Ovary (tissue), 9 donors: ENCODE results near the gene RMND5A. TPM values are rescaled to one million over a fixed set of nuclear protein-coding genes. Genes with fewer than 3 reads are reported as not detected.

Experiments used
- DNase-seq, 5 donors: peaks; one replicate each; pipeline ENCODE4 v3.0.0-alpha.2; 2019 to 2020
- H3K27ac ChIP-seq, 2 donors: fragments of 200-600 bp; one replicate each; pipeline versions ENCODE4 v1.5.1 to v1.8.0; 2019 to 2022
- H3K27me3 ChIP-seq: fragments of 200-600 bp; one replicate; pipeline ENCODE4 v1.8.0; 2022
- H3K36me3 ChIP-seq: fragments of 200-600 bp; sonication (generic); one replicate; pipeline ENCODE4 v1.5.1; 2019
- H3K4me1 ChIP-seq: one replicate; pipeline ENCODE4 v1.8.1; 2013; ENCODE audit warnings: mild to moderate bottlenecking, moderate library complexity; ENCODE audit not compliant: insufficient read depth
- H3K4me3 ChIP-seq: fragments of 200-600 bp; sonication (generic); one replicate; pipeline ENCODE4 v1.5.1; 2017
- H3K9me3 ChIP-seq, 2 donors: fragments of 200-600 bp in 1 of 2; sonication (generic) in 1 of 2; one replicate each; pipeline versions ENCODE4 v1.5.1 to v1.8.1; 2013 to 2019; ENCODE audit warnings: mild to moderate bottlenecking in 1 of 2, moderate library complexity in 1 of 2
- EP300 ChIP-seq: sonication (generic); formaldehyde crosslinking; IDR thresholded peaks from one replicate; pipeline ENCODE4 v1.6.1; 2017; ENCODE audit warnings: antibody characterized with exemption
- POLR2A ChIP-seq: fragments of 450-650 bp; IDR thresholded peaks from one replicate; pipeline ENCODE4 v1.6.1; 2017; ENCODE audit warnings: antibody characterized with exemption, mild to moderate bottlenecking, moderate library complexity
- WGBS, 3 donors: extraction: QIAGEN DNeasy Blood & Tissue Kit in 1 of 3; methylation state at CpG; one replicate each; pipeline versions ENCODE4 v1.1.5 to v1.1.7; 2013 to 2017; 5-methylcytosine and 5-hydroxymethylcytosine counted together
- intact Hi-C, 4 donors: fragments of 100-400 bp; cut with DNase I; formaldehyde crosslinking; loops; one replicate each; pipeline versions ENCODE4 v1.11.0 to v1.15.1; 2022 to 2023
- polyA plus RNA-seq, 2 donors: library from polyadenylated mRNA; stranded (reverse); fragments of 200-250 nt in 1 of 2; fragments of 350-450 nt in 1 of 2; fragmentation: Illumina TruSeq in 1 of 2; extraction: RNeasy Lipid Tissue Mini Kit (QIAGEN cat#74804) in 1 of 2; gene quantifications; one replicate each; pipeline ENCODE4 v1.2.3, GENCODE V29; 2013 to 2014
- total RNA-seq, 7 donors: library from RNA; depleted of rRNA in 2 of 7; stranded (reverse); fragments of >200 nt in 2 of 7; fragmentation: NEBNext Ultra II Directional in 3 of 7; extraction: Animal tissue kit (Norgen Biotek cat#: 25700) in 3 of 7; gene quantifications; one replicate each; pipeline versions ENCODE4 v1.1.0 to v1.2.4, GENCODE V29; 2016 to 2023
- TF ChIP-seq, protein P1 (sequence below), 3 donors: fragments of 450-650 bp in 2 of 3; fragments of 200-600 bp in 1 of 3; IDR thresholded peaks; one replicate each; pipeline versions ENCODE4 v1.5.1 to v1.8.0; 2016 to 2022; ENCODE audit warnings: antibody characterized with exemption in 3 of 3, mild to moderate bottlenecking in 1 of 3
- donor health status: DM: no; HTN: no; CAD: no; lungs with moderate emphysema.
- donor health status: DM: no; HTN: no; CAD: no.
- donor health status: Bipolar disorder and iron deficiency.
- donor health status: DM: yes; HTN: yes; CAD: no.
- donor health status: DM: no; HTN: no; CAD: no.
- donor health status: DM: yes; HTN: yes; CAD: no.

The RMND5A gene
- total and polyA plus RNA-seq, 9 donors, result 11.2 to 31.1 (median 26.4) TPM

GRCh38 chr2:86800856-86801567 is 80.9 kb downstream of the RMND5A start:
- 90 to 95% (median 93%) methylated on average over 2 of the region's 2 CpGs for WGBS, 3 donors

DNA sequence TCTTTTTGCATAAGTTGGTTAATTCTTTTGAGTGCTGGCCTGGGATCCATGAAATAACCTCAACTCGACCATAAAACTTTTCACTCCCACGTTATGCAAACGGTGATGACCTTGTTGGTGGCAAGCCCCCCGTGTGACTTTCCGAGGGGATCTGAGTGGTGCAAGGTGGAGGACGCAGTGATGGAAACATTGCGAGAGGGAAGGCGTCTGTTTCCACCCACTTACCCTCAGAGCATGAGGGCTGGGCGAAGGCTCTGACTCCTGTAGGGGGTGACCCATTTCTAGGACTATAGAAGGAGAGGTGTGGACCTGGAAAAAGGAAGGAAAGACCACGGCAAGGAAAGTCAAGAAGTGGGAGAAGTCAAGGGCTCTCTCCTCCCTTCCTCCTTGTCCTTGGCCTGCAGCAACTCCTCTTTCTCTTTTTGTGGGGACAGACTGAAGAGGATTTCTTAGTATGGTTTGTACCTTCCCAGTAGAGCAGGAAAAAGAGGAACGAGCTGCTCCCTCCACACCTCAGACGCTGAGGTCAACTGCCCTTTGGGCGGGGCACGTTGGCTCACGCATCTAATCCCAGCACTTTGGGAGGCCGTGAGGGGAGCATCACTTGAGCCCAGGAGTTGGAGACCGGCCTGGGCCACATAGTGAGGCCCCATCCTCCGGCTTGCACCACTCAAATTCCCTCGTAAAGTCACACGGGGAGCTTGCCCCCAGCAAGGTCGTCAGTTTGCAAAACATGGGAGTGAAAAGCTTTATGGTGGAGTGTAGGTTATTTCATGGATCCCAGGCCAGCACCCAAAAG is 86.2 kb downstream of the RMND5A start:
- no peaks in the 10 kb centered on the region for H3K27me3 ChIP-seq
- TF ChIP-seq POLR2A (no peak), EP300 (no peak)
- TF ChIP-seq, protein P1, sequence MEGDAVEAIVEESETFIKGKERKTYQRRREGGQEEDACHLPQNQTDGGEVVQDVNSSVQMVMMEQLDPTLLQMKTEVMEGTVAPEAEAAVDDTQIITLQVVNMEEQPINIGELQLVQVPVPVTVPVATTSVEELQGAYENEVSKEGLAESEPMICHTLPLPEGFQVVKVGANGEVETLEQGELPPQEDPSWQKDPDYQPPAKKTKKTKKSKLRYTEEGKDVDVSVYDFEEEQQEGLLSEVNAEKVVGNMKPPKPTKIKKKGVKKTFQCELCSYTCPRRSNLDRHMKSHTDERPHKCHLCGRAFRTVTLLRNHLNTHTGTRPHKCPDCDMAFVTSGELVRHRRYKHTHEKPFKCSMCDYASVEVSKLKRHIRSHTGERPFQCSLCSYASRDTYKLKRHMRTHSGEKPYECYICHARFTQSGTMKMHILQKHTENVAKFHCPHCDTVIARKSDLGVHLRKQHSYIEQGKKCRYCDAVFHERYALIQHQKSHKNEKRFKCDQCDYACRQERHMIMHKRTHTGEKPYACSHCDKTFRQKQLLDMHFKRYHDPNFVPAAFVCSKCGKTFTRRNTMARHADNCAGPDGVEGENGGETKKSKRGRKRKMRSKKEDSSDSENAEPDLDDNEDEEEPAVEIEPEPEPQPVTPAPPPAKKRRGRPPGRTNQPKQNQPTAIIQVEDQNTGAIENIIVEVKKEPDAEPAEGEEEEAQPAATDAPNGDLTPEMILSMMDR (IDR thresholded peaks at IDR 0.05), result no peak
- no peak overlapping the region for H3K27ac ChIP-seq
- H3K4me3 ChIP-seq, result no peak overlapping the region
- no peaks in the 10 kb centered on the region for H3K9me3 ChIP-seq
- H3K36me3 ChIP-seq, result no peaks in the 10 kb centered on the region
- no peak for DNase-seq
- 76 to 81% (median 77%) methylated on average over 21 of the region's 21 CpGs for WGBS, 3 donors
- no peaks in the 10 kb centered on the region for H3K4me1 ChIP-seq
- intact Hi-C loops, result no loop called here

More at GRCh38 chr2:86800856-86801567, 80.9 kb downstream of the RMND5A start:
- no peak for DNase-seq
- H3K27me3 ChIP-seq, result no peaks in the 10 kb centered on the region
- TF ChIP-seq, protein P1 (IDR thresholded peaks at IDR 0.05), result no peak
- no peak for TF ChIP-seq EP300
- TF ChIP-seq POLR2A, result no peak
- H3K4me1 ChIP-seq, result no peaks in the 10 kb centered on the region
- intact Hi-C loops, result no loop called here
- no peak overlapping the region for H3K27ac ChIP-seq
- H3K9me3 ChIP-seq, result no peaks in the 10 kb centered on the region
- no peak overlapping the region for H3K4me3 ChIP-seq
- H3K36me3 ChIP-seq, result no peaks in the 10 kb centered on the region

DNA sequence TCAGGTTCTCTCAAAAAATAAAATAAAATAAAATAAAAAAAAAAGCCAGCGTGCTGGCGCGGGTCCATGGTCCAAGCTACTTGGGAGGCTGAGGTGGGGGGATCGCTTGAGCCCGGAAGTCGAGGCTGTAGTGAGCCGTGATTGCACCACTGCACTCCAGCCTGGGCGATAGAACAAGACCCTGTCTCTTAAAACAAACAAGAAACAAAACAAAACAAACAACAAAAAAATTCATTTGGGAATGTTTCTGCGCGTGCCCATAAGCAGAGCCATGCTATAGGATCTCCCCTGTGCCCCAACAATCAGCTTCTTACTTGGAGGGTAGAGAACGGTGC is 87.0 kb downstream of the RMND5A start:
- Histone ChIP-seq H3K4me1 (no peaks in the 10 kb centered on the region), H3K36me3 (no peaks in the 10 kb centered on the region), H3K27me3 (no peaks in the 10 kb centered on the region), H3K27ac (no peak overlapping the region), H3K4me3 (peak overlapping the region; percentile 39), H3K9me3 (no peaks in the 10 kb centered on the region)
- no peak for DNase-seq
- TF ChIP-seq POLR2A (no peak), EP300 (no peak)
- TF ChIP-seq, protein P1 (IDR thresholded peaks at IDR 0.05), result no peak
- 13 to 25% (median 17%) methylated on average over 11 of the region's 11 CpGs for WGBS, 3 donors
- intact Hi-C loops, result no loop called here

DNA sequence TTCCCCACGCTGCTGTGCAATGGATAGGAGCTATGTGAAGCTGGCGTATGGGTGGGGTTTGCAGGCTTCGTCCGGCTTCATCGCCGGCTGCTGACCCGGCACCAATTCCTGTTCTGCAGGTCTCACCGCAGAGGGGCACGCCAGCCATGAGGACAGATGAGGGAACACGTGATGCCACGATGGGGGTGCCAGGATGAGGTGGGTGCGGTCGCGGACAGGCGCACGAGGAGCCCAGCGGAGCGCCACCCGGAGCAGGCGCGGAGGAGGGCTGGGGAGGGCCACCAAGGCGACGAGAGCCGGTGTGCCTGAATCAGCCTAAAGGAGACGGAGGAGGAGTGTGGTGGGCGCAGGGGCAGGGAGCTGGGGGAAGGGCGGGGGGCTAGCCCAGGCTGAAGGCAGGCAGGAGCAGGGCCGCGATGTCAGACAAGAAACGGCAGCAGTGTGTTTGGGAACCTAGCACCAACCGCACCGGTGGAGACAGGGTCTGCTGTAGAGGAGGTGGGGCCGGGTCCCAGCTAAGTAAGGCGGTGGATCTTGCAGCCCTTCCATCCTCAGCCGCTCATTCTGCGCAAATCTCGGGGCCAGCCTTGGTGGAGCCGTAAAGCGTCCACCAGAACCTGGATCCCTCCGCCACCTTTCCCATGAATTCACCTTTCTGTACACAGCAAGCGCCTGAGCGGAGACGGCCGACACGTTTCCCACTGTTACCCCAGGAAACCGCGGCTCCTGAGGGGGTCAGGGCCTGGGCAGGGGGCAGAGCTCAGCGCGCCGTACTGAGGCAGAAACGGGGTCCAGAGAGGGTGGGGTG is 87.6 kb downstream of the RMND5A start:
- Histone ChIP-seq H3K4me1 (no peaks in the 10 kb centered on the region), H3K4me3 (peak overlapping the region; percentile 39), H3K36me3 (no peaks in the 10 kb centered on the region), H3K27ac (no peak overlapping the region), H3K9me3 (no peaks in the 10 kb centered on the region), H3K27me3 (no peaks in the 10 kb centered on the region)
- intact Hi-C loops, result no loop called here
- WGBS, 3 donors, result 0 to 1% (median 0%) methylated on average over 41 to 51 of the region's 51 CpGs
- DNase-seq, result peak in 4 of 5 donors; percentile 25 to 55 (median 37)
- TF ChIP-seq POLR2A (no peak), EP300 (no peak)
- TF ChIP-seq, protein P1 (IDR thresholded peaks at IDR 0.05), result no peak
